Measurements from ENCODE around the gene CDCA7. TPM values are rescaled to one million over a fixed set of nuclear protein-coding genes. Genes with fewer than 3 reads are reported as not detected.
"Not testable (repeated sequence)": the region's sequence is repeated elsewhere in the genome, so short reads cannot be mapped to it uniquely, and the experiment has no call there.

The CDCA7 gene
- 5.6 and 9.6 TPM in 2 replicates for total RNA-seq

DNA sequence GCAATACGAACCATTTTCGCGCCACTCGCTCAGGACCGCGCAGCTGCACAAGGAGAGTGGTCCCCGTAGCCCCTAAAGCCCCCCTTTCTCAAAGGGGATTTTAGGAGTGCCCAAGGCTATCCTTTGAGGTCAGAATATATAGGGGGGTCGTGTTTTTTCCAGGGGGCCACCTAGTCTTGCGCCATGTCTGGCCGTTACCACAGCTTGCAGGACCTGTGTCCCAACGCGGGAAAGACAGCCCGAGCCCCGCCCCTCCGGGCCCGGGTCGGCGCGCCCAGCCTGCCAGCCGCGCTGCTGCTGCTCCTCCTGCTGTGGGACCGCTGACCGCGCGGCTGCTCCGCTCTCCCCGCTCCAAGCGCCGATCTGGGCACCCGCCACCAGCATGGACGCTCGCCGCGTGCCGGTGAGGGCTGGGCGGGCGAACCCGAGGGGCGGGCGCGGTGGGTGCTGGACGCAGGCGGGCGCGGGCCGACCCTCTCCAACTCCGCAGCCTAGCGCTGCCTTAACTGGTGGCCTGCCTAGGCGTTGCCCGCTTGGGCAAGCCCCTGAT is at the start of gene CDCA7:
CDCA7 (plus strand) TSS at position 291 of the 550 bp plus-strand sequence; CDS start at position 383, 92 bp downstream.
- Histone ChIP-seq H3K36me3 (ENCODE audit: control insufficient read depth, insufficient read depth, low read length) (no peaks in the 10 kb centered on the region), H3K4me3 (ENCODE audit: low read depth, low read length) (peak within 1 kb of the TSS; percentile 83), H3K27me3 (ENCODE audit: control insufficient read depth, insufficient read depth, low read length) (no peaks in the 10 kb centered on the region)
- TF ChIP-seq, protein P1, sequence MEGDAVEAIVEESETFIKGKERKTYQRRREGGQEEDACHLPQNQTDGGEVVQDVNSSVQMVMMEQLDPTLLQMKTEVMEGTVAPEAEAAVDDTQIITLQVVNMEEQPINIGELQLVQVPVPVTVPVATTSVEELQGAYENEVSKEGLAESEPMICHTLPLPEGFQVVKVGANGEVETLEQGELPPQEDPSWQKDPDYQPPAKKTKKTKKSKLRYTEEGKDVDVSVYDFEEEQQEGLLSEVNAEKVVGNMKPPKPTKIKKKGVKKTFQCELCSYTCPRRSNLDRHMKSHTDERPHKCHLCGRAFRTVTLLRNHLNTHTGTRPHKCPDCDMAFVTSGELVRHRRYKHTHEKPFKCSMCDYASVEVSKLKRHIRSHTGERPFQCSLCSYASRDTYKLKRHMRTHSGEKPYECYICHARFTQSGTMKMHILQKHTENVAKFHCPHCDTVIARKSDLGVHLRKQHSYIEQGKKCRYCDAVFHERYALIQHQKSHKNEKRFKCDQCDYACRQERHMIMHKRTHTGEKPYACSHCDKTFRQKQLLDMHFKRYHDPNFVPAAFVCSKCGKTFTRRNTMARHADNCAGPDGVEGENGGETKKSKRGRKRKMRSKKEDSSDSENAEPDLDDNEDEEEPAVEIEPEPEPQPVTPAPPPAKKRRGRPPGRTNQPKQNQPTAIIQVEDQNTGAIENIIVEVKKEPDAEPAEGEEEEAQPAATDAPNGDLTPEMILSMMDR (IDR thresholded peaks at IDR 0.05; ENCODE audit: insufficient read depth, low read length, poor library complexity, severe bottlenecking), result no peak
- DNase-seq (ENCODE audit: low read depth), result no peak

DNA sequence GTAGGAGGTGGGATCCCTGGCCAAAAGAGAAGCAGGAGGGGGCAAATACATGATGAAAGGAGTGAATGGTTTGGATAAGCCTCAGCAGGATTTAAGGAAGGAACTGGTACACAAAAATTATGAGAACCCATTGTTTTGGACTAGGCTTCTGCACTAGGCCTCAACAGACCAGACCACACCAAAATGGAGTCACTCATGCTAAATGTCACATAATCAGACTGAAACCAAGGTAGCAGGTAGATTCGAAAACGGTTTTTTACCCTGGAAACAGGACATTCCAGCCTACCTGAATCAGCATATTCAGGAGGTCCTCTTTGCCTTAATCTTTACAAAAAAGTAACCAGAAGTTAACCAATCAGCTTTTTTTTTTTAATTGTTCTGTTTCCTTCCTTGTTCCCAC is 49.4 kb upstream of the CDCA7 start:
- Histone ChIP-seq H3K27me3 (ENCODE audit: control insufficient read depth, insufficient read depth, low read length) (no peaks in the 10 kb centered on the region), H3K4me3 (ENCODE audit: low read depth, low read length) (no peak overlapping the region), H3K36me3 (ENCODE audit: control insufficient read depth, insufficient read depth, low read length) (no peaks in the 10 kb centered on the region)
- DNase-seq (ENCODE audit: low read depth), result no peak
- TF ChIP-seq, protein P1 (IDR thresholded peaks at IDR 0.05; ENCODE audit: insufficient read depth, low read length, poor library complexity, severe bottlenecking), result no peak

DNA sequence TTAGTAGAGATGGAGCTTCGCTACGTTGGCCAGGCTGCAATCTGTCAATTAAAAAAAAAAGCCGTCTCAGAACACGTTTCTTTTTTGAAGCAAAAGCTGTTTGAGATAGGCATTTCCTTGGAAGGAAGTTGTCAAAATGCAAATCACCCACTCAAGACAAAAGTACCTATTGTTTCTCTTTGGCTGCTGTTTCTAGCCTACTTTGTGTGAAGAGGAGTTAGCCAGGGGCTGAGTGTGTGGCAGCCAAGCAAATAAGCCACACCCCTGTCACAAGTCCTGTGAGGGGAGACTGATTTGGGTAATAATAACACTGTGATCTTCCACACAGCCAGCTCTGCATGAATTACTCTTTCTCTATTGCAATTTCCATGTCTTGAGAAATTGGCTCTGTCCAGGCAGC is 47.4 kb upstream of the CDCA7 start:
- Histone ChIP-seq H3K36me3 (ENCODE audit: control insufficient read depth, insufficient read depth, low read length) (no peaks in the 10 kb centered on the region), H3K27me3 (ENCODE audit: control insufficient read depth, insufficient read depth, low read length) (no peaks in the 10 kb centered on the region), H3K4me3 (ENCODE audit: low read depth, low read length) (no peak overlapping the region)
- no peak for DNase-seq (ENCODE audit: low read depth)
- TF ChIP-seq, protein P1 (IDR thresholded peaks at IDR 0.05; ENCODE audit: insufficient read depth, low read length, poor library complexity, severe bottlenecking), result no peak

DNA sequence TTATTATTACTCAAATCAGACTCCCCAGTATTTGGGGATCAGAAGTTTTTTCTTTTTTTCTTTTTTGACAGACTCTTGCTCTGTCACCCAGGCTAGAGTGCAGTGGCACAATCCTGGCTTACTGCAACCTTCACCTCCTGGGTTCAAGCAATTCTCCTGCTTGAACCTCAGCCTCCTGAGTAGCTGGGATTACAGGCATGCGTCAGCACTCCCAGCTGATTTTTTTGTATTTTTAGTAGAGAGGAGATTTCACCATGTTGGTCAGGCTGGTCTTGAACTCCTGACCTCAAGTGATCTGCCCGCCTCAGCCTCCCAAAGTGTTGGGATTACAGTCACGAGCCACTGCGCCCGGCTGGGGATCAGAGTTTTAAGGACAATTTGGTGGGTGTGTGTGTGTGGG is 45.3 kb upstream of the CDCA7 start:
- H3K27me3 ChIP-seq (ENCODE audit: control insufficient read depth, insufficient read depth, low read length); H3K4me3 ChIP-seq (ENCODE audit: low read depth, low read length); DNase-seq (ENCODE audit: low read depth); H3K36me3 ChIP-seq (ENCODE audit: control insufficient read depth, insufficient read depth, low read length): not testable (repeated sequence)

DNA sequence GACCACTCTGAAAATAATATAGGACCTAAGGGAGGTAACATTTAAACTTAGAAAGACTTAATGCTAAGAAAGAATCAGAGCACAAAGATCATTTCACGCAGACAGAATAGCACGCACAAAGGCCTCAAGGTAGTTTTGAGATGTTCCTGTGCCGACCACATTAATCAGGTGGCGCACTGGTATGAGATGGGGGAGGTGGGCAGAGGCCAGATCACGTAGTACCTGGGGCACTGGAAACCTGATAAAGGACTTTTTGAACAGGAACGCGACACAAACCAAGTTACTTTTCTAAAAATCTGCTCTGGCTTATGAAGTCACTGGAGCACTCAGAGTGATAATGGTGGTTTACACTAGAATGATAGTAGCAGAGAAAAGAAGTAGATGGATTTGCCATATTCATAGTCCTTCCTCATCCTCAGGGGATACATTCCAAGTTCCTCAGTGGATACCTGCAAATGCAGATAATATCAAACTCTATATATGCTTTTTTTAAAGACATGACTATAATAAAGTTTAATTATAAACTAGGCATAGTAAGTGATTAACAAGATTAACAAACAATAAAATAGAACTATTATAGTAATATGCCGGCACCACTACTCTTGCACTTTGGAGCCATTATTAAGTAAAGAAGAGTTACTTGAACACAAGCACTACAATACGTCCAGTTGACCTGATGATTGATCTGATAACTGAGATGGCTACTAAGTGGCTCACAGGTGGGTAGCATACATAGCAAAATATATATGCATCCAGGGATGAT is 42.6 kb upstream of the CDCA7 start:
- DNase-seq (ENCODE audit: low read depth), result no peak

DNA sequence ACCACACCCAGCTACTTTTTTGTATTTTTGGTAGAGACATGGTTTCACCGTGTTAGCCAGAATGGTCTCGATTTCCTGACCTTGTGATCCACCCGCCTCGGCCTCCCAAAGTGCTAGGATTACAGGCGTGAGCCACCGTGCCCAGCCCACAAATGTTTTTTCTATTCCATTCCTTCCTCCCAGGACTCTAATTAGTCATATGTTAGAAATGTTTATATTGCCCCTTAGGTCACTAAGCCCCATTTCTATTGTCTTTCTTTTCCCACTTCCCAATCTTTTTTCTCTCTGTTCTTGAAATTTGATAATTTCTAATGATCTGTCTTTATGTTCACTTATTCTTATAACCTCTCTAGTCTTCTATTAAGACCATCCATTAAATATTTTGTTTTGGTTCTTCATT is 31.3 kb upstream of the CDCA7 start:
- Histone ChIP-seq H3K4me3 (ENCODE audit: low read depth, low read length) (no peak overlapping the region), H3K27me3 (ENCODE audit: control insufficient read depth, insufficient read depth, low read length) (no peaks in the 10 kb centered on the region), H3K36me3 (ENCODE audit: control insufficient read depth, insufficient read depth, low read length) (no peaks in the 10 kb centered on the region)
- TF ChIP-seq, protein P1 (IDR thresholded peaks at IDR 0.05; ENCODE audit: insufficient read depth, low read length, poor library complexity, severe bottlenecking), result no peak
- no peak for DNase-seq (ENCODE audit: low read depth)

More for the DNA sequence above, 42.6 kb upstream of the CDCA7 start:
- no peaks in the 10 kb centered on the region for H3K36me3 ChIP-seq (ENCODE audit: control insufficient read depth, insufficient read depth, low read length)
- no peaks in the 10 kb centered on the region for H3K27me3 ChIP-seq (ENCODE audit: control insufficient read depth, insufficient read depth, low read length)
- no peak overlapping the region for H3K4me3 ChIP-seq (ENCODE audit: low read depth, low read length)
- TF ChIP-seq, protein P1 (IDR thresholded peaks at IDR 0.05; ENCODE audit: insufficient read depth, low read length, poor library complexity, severe bottlenecking), result no peak
